GM12892 (cell line): ENCODE data around the gene SLC8B1.

ENCODE experiments used
- DNase-seq: peaks from one replicate; pipeline ENCODE4 v3.0.0; 2011; ENCODE audit not compliant: insufficient read length
- FAIRE-seq: peaks from 2 replicates; lab custom pipeline; 2011; peaks lifted over from hg19 to GRCh38; lab: Jason Lieb, UNC
- POLR2A ChIP-seq: IDR thresholded peaks from 2 replicates; pipeline ENCODE4 v1.6.1; 2011; ENCODE audit warnings: low read depth, low read length, control low read depth
- POLR2AphosphoS5 ChIP-seq: IDR thresholded peaks from 2 replicates; pipeline ENCODE4 v1.6.1; 2011; ENCODE audit warnings: low read depth, low read length, control low read depth
- TAF1 ChIP-seq: IDR thresholded peaks from 2 replicates; pipeline ENCODE4 v1.6.1; 2011; ENCODE audit warnings: low read depth, mild to moderate bottlenecking, control low read depth, low read length, borderline replicate concordance

SLC8B1 gene

GRCh38 chr12:113273053-113273725 is 61.7 kb downstream of the SLC8B1 start:
- DNase-seq: no peak
- TF ChIP-seq TAF1: no peak
- no peak for TF ChIP-seq POLR2AphosphoS5
- no peak for TF ChIP-seq POLR2A
- FAIRE-seq: no peak

- FAIRE-seq (no peak), DNase-seq (no peak)
- no peak for TF ChIP-seq POLR2A
- TF ChIP-seq TAF1: no peak
- no peak for TF ChIP-seq POLR2AphosphoS5
These were observed 62.9 kb downstream of the SLC8B1 start for GRCh38 chr12:113271853-113272561.

- DNase-seq (no peak), FAIRE-seq (no peak)
- TF ChIP-seq TAF1 (no peak), POLR2A (no peak), POLR2AphosphoS5 (no peak)
These were observed 63.5 kb downstream of the SLC8B1 start for GRCh38 chr12:113271466-113271852.

- DNase-seq (no peak), FAIRE-seq (no peak)
- TF ChIP-seq TAF1 (no peak), POLR2AphosphoS5 (no peak), POLR2A (no peak)
These were observed 64.2 kb downstream of the SLC8B1 start for GRCh38 chr12:113270709-113271009.

GRCh38 chr12:113269257-113269943 is 65.5 kb downstream of the SLC8B1 start:
- FAIRE-seq: no peak
- TF ChIP-seq TAF1 (no peak), POLR2A (no peak)
- no peak for DNase-seq

GRCh38 chr12:113268621-113269020 is 66.3 kb downstream of the SLC8B1 start:
- no peak for DNase-seq
- no peak for FAIRE-seq
- TF ChIP-seq POLR2A (no peak), TAF1 (no peak), POLR2AphosphoS5 (no peak)

- TF ChIP-seq POLR2A (no peak), TAF1 (no peak), POLR2AphosphoS5 (no peak)
- FAIRE-seq (no peak), DNase-seq (no peak)
These were observed 66.8 kb downstream of the SLC8B1 start for GRCh38 chr12:113268136-113268535.

GRCh38 chr12:113267621-113268020 is 67.3 kb downstream of the SLC8B1 start:
- TF ChIP-seq POLR2AphosphoS5: no peak
- DNase-seq (no peak), FAIRE-seq (no peak)

GRCh38 chr12:113266106-113266895 is 68.6 kb downstream of the SLC8B1 start:
- TF ChIP-seq TAF1 (no peak), POLR2AphosphoS5 (no peak), POLR2A (no peak)
- DNase-seq (no peak), FAIRE-seq (no peak)

- no peak for DNase-seq
- no peak for TF ChIP-seq POLR2AphosphoS5
- no peak for TF ChIP-seq TAF1
- no peak for TF ChIP-seq POLR2A
- no peak for FAIRE-seq
These were observed 71.4 kb downstream of the SLC8B1 start for GRCh38 chr12:113263431-113263963.

- no peak for TF ChIP-seq TAF1
- TF ChIP-seq POLR2AphosphoS5: no peak
- no peak for TF ChIP-seq POLR2A
- DNase-seq: no peak
These were observed 72.2 kb downstream of the SLC8B1 start for GRCh38 chr12:113262710-113263109.

GRCh38 chr12:113261847-113262470 is 73.0 kb downstream of the SLC8B1 start:
- no peak for FAIRE-seq
- DNase-seq: no peak
- TF ChIP-seq POLR2A (no peak), POLR2AphosphoS5 (no peak), TAF1 (no peak)

More at GRCh38 chr12:113262710-113263109, 72.2 kb downstream of the SLC8B1 start:
- FAIRE-seq: no peak
